Left lung (tissue), 10 donors: ENCODE data around the gene WWP2. TPM values are rescaled to one million over a fixed set of nuclear protein-coding genes. Genes with fewer than 3 reads are reported as not detected.

Experiments
- ATAC-seq: fragments of 200-7000 bp; cut with Tn5 transposase; one replicate; pipeline ENCODE4 v1.9.1; 2020; ENCODE audit warnings: moderate library complexity
- DNase-seq, 4 donors: peaks; one replicate each; pipeline ENCODE4 v3.0.0-alpha.2; 2013 to 2020
- H3K27ac ChIP-seq, 2 donors: fragments of 200-600 bp; sonication (generic) in 1 of 2; one replicate each; pipeline versions ENCODE4 v1.5.0 to v1.8.0; 2020 to 2021
- H3K27me3 ChIP-seq, 2 donors: fragments of 200-600 bp; sonication (generic) in 1 of 2; one replicate each; pipeline versions ENCODE4 v1.5.0 to v1.8.0; 2020 to 2021
- H3K36me3 ChIP-seq, 2 donors: fragments of 200-600 bp; sonication (generic) in 1 of 2; one replicate each; pipeline versions ENCODE4 v1.5.0 to v1.8.0; 2020 to 2021
- H3K4me1 ChIP-seq, 2 donors: fragments of 200-600 bp; one replicate each; pipeline ENCODE4 v1.8.0; 2021
- H3K4me3 ChIP-seq, 2 donors: fragments of 200-600 bp; sonication (generic) in 1 of 2; one replicate each; pipeline versions ENCODE4 v1.5.0 to v1.8.0; 2020 to 2021; ENCODE audit warnings: mild to moderate bottlenecking in 1 of 2
- H3K9me3 ChIP-seq, 2 donors: fragments of 200-600 bp; sonication (generic) in 1 of 2; one replicate each; pipeline versions ENCODE4 v1.5.0 to v1.8.0; 2020 to 2021
- intact Hi-C, 2 donors: fragments of 100-400 bp; cut with DNase I; formaldehyde crosslinking; loops; one replicate each; pipeline versions ENCODE4 v1.11.2 to v1.14.2; 2022
- polyA plus RNA-seq, 6 donors: library from polyadenylated mRNA; unstranded; fragments of 120-200 nt; gene quantifications; one replicate each; pipeline ENCODE4 v1.2.1, GENCODE V29; 2013; ENCODE audit not compliant: insufficient read length in 6 of 6
- total RNA-seq, 2 donors: library from RNA; stranded (reverse); fragmentation: NEBNext Ultra II Directional; extraction: Animal tissue kit (Norgen Biotek cat#: 25700); gene quantifications; one replicate each; pipeline ENCODE4 v1.2.1, GENCODE V29; 2021
- TF ChIP-seq, protein P1 (sequence below), 2 donors: fragments of 200-600 bp; sonication (generic) in 1 of 2; IDR thresholded peaks; one replicate each; pipeline versions ENCODE4 v1.5.0 to v1.8.0; 2021; ENCODE audit warnings: antibody characterized with exemption in 2 of 2
- donor health status: DM: no; HTN: yes; CAD: no.
- donor health status: DM: no; HTN: no; CAD: no.

Gene WWP2
- total and polyA plus RNA-seq, 8 donors: 30.2 to 73.0 (median 34.6) TPM

DNA sequence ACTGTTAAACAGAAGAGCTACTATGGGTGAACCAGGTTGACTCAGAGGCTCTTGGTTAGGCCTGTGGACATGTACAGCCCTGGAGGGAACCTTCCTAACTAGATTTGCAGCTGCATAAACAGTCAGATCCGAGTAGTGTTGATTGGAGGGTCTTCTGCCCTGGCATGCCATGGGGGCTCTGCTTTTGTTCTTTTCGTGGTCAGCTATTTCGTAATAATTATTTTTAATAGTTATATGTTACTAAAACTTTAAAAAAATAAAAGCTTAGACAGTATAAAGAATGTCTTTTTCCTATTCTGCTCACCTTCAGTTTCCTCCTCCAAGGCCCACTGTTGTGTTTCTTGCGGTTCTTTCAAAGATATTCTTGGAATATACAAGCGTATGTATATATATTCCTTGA is 121.6 kb downstream of the WWP2 start:
- TF ChIP-seq, protein P1, sequence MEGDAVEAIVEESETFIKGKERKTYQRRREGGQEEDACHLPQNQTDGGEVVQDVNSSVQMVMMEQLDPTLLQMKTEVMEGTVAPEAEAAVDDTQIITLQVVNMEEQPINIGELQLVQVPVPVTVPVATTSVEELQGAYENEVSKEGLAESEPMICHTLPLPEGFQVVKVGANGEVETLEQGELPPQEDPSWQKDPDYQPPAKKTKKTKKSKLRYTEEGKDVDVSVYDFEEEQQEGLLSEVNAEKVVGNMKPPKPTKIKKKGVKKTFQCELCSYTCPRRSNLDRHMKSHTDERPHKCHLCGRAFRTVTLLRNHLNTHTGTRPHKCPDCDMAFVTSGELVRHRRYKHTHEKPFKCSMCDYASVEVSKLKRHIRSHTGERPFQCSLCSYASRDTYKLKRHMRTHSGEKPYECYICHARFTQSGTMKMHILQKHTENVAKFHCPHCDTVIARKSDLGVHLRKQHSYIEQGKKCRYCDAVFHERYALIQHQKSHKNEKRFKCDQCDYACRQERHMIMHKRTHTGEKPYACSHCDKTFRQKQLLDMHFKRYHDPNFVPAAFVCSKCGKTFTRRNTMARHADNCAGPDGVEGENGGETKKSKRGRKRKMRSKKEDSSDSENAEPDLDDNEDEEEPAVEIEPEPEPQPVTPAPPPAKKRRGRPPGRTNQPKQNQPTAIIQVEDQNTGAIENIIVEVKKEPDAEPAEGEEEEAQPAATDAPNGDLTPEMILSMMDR (IDR thresholded peaks at IDR 0.05): no peak

DNA sequence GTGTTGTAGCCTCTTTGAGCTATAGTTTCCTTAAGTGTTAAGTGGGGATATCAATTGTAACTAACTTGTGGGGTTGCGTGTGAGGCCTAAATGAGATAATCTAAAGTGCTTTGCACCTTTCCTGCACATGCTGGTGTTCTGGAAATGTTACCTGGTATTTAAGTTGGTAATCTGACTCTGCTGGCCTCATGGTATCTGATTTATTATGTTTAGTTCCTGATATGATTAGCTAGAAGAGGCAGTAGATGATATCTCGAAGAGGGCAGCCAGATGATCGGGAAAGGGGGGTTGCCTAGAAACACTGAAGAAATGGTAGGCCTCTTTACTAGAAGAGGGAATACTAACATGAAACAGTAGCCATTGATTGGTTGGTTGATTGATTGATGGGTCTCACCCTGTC is 123.6 kb downstream of the WWP2 start:
- TF ChIP-seq, protein P1 (IDR thresholded peaks at IDR 0.05): no peak
- intact Hi-C loops: no loop called here
- Histone ChIP-seq H3K4me1 (peaks cover 0 to 5% of the 10 kb centered on the region in 2 donors), H3K27me3 (no peaks in the 10 kb centered on the region), H3K36me3 (peaks cover 0 to 37% of the 10 kb centered on the region in 2 donors), H3K4me3 (no peak overlapping the region), H3K27ac (no peak overlapping the region), H3K9me3 (no peaks in the 10 kb centered on the region)
- ATAC-seq: no peak
- DNase-seq: no peak

More for the DNA sequence above, 121.6 kb downstream of the WWP2 start:
- Histone ChIP-seq H3K4me1 (no peaks in the 10 kb centered on the region), H3K9me3 (no peaks in the 10 kb centered on the region), H3K27ac (no peak overlapping the region), H3K27me3 (no peaks in the 10 kb centered on the region), H3K4me3 (no peak overlapping the region), H3K36me3 (peaks cover 0 to 21% of the 10 kb centered on the region in 2 donors)
- no peak for ATAC-seq
- DNase-seq: no peak
- intact Hi-C loops: no loop called here

DNA sequence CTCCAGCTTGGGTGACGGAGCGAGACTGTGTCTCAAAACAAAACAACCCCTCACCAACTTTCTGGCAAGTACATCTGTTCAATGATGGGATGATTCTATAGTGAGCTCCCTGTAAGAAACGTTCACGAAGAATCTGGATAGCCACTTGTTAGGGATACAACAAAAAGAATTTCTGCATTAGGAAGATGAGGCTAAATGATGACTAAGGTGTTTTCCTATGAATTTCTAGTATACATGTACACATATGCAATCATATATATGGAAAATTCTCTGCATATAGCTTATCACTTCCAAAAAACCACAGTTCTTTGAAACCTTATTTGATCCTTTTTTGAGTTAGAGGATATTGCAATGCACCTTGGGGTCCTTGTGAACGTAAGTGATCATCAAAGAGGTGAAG is 124.6 kb downstream of the WWP2 start:
- ATAC-seq: no peak
- TF ChIP-seq, protein P1 (IDR thresholded peaks at IDR 0.05): no peak
- no peaks in the 10 kb centered on the region for H3K9me3 ChIP-seq
- peaks cover 0 to 6% of the 10 kb centered on the region in 2 donors for H3K4me1 ChIP-seq
- H3K27ac ChIP-seq: no peak overlapping the region
- no peak for DNase-seq
- H3K36me3 ChIP-seq: peaks cover 0 to 39% of the 10 kb centered on the region in 2 donors
- intact Hi-C loops: no loop called here
- no peak overlapping the region for H3K4me3 ChIP-seq
- H3K27me3 ChIP-seq: no peaks in the 10 kb centered on the region

DNA sequence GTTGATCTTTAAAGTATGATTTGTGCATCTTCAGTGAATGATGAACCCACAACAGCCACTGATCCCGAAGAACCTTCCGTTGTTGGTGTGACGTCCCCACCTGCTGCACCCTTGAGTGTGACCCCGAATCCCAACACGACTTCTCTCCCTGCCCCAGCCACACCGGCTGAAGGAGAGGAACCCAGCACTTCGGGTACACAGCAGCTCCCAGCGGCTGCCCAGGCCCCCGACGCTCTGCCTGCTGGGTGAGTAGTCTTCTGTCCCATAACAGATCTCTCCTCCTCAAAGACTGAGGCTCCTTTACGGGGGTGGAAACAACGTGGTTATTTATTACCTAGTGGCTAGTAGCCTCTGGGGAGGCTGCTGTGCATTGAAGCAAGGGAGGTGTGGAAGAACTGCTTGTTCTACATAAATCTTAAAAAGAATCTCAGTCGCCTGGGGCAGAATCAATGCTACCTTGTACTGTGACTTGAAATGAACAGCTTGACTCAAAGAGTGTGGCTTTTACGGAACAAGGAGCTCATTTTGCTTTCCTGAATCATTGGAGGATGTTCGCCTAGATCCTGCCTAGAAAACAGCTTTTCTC is 126.0 kb downstream of the WWP2 start:
- Histone ChIP-seq H3K9me3 (no peaks in the 10 kb centered on the region), H3K27me3 (no peaks in the 10 kb centered on the region), H3K4me1 (peaks cover 0 to 6% of the 10 kb centered on the region in 2 donors), H3K27ac (no peak overlapping the region), H3K36me3 (peaks cover 0 to 46% of the 10 kb centered on the region in 2 donors), H3K4me3 (no peak overlapping the region)
- intact Hi-C loops: no loop called here
- ATAC-seq (no peak), DNase-seq (no peak)
- TF ChIP-seq, protein P1 (IDR thresholded peaks at IDR 0.05): no peak

DNA sequence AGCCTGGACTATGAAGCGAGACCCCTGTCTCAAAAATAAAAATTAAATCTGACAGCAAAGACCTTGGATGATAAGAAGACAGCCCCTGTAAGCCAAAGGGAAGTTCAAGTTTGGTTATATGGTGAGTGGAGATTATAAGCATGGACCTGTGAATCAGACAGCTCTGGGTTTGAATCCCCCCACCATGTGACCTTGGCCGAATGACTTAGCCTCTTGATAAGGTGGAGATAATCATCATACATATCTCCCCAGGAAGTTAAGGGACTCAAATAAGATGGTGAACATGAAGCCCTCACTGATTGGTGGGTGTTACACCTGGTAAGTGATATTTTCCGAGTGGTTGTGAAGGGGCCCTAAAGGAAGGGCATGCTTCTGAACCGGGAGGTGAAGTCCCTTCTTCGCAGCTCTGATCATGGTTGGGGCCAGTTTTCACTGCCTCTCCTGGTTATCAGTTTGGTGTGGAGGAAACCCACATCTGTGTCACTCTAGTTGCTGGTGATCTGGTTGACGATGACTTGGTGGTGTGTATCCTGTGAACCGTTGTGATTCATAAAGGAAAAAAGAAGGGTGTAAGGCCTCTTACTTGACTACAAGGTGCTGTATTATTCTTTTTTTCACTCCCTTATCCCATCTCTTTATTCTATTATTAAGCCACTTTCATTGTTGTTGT is 127.3 kb downstream of the WWP2 start:
- Histone ChIP-seq H3K4me3 (no peak overlapping the region), H3K9me3 (no peaks in the 10 kb centered on the region), H3K36me3 (peaks cover 0 to 46% of the 10 kb centered on the region in 2 donors), H3K4me1 (peaks cover 0 to 6% of the 10 kb centered on the region in 2 donors), H3K27me3 (no peaks in the 10 kb centered on the region), H3K27ac (peak overlapping the region in 1 of 2 donors; percentile 63)
- no peak for DNase-seq
- intact Hi-C loops: no loop called here
- no peak for ATAC-seq
- TF ChIP-seq, protein P1 (IDR thresholded peaks at IDR 0.05): no peak
